GM21737 (cell line): ENCODE results near the gene FUBP3.
"Not testable (repeated sequence)": the region's sequence is repeated elsewhere in the genome, so short reads cannot be mapped to it uniquely, and the experiment has no call there.

Experiments
- ATAC-seq: cut with Tn5 transposase; IDR thresholded peaks from one replicate; pipeline ENCODE4 v1.9.1; 2021; ENCODE audit warnings: mild to moderate bottlenecking, moderate library complexity; ENCODE audit not compliant: unreplicated experiment

FUBP3 gene

DNA sequence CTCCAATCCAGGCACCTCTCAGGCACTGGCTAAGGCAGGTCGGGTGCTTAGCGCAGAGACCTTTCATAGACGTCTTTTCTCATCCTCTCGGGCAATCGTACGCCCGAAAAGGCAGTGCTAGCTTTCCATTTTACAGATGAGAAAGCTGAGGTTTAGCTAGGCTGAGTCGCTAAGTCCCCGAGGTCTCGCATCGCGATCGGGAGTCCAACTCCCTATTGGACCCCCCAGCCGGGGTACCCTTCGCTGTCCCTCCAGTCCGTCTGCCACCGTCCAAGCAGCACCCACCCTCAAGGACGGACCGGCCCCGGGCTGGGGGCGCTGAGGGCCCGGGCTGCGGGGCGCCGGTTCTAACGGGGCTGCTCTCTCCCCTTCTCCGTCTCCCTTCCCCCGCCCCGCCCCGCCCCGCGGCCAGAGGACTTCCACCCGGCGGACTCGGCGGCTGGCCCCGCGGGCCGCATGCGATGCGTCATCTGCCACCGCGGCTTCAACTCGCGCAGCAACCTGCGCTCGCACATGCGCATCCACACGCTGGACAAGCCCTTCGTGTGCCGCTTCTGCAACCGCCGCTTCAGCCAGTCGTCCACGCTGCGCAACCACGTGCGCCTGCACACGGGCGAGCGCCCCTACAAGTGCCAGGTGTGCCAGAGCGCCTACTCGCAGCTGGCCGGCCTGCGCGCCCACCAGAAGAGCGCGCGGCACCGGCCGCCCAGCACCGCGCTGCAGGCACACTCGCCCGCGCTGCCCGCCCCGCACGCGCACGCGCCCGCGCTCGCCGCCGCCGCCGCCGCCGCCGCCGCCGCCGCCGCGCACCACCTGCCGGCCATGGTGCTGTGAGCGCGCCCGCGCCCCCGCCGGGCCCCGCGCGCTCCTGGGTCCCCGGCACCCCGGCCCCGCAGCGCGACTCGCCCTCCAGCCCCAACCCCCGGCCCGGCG is 101.7 kb downstream of the FUBP3 start:
- no peak for ATAC-seq

DNA sequence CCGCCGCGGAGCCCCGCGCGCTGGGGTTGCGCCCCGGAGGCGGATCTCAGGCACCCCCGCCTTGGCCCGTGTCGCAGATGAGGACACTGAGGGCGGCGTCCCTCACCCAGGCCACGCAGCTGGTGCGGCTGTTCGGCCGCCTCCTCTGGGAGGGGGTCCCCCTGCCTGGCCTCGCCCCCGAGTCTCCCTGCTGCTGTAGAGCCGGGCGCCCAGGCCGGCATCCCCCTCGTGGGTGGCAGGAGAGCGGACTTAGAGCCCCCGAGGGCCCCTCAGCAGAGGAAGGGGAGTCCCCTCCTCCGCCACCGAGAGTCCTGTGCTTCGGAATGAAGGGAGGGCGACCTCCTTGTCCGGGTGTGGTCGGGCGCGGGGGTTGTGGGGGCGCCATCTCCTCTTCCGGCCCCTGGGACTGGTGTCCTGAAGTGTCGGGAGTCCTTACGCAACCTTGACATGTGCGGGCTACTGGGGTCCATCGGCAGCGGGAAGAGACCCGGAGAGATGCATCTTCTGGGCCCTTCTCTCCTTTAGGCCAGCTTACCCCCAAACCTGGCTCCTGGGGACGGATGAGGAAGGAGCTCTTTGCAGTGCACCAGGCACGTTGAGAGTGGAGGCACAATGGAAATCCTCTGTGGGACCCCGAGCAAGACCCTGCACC is 102.5 kb downstream of the FUBP3 start:
- ATAC-seq: no peak

DNA sequence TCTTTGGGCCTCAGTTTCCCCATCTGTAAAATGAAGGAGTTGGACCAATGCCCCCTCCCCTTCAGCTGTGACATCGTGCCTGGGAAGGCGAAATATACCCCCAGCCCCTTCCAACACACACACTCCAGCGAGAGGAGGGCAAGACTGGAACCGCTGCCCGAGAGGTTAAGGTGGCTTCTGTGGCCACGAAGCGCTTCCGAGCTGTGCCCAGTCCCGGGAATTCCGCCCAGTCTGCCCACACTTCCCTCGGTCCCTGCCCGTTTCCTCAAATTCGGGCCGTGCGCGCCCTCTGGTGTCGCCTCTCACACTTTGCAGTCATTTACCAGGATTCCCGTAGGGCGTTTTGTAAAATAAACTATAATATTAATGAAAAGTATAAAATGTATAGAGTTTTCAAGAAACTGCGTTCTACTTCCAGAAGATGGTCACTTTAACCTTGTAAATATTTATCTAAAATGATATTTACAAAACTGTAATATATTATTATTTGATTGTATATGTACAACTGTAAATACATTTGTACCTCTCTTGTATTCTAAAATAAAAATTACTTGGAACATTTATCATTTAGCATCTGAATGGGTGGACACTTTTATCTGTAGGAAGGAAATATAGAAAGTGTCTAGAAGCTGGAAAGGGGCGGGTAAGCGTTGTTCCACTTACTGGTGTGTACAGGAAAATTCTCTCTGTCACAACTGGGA is 103.2 kb downstream of the FUBP3 start:
- no peak for ATAC-seq

DNA sequence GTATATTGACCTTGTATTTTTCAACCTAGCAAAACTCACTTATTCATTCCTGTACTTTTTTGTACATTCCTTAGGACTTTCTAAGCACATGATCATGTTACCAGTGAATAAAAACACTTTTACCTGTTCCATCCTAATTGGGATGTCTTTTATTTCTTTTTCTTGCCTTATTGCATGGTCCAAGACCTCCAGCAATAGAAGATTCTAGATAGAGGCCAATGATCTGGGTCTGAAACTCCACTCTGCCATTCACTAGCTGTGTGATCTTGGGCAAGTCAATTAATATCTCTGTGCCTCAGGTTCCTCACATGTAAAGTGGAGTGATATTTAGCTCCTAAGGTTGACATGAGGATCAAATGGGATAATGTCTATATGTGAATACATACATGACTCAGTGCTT is 105.7 kb downstream of the FUBP3 start:
- no peak for ATAC-seq

DNA sequence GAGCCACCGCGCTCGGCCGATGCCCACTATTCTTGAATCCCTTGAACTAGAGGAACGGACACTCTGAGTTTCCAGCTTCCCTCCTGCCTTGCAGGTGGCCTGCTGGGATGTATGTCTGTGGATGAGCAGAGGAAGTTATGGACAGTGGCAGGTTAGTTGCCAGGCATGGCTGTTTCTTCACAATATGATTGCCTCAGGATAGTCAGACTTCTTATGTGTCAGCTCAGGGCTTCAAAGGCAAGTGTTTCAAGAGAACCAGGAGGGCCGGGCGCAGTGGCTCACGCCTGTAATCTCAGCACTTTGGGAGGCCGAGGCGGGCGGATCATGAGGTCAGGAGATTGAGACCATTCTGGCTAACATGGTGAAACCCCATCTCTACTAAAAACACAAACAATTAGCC is 106.6 kb downstream of the FUBP3 start:
- ATAC-seq: not testable (repeated sequence)

DNA sequence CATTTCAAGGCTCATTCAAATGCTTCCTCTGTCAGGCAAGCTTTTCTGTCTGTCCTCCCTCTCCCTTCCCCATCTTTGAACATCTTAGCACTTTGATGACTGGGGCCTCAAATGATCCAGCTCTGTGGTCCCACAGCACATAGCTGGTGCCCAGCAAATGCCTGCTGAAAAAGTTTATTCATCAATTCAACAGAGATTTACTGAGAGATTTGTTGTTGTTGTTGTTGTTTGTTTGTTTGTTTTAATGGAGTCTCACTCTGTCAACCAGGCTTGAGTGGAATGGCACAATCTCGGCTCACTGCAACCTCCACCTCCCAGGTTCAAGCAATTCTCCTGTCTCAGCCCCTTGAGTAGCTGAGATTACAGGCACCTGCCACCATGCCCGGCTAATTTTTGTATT is 108.2 kb downstream of the FUBP3 start:
- ATAC-seq: no peak
